K562 (cell line): ENCODE data around the gene MRPL40. TPM values are rescaled to one million over a fixed set of nuclear protein-coding genes. Genes with fewer than 3 reads are reported as not detected.

Experiments used
- ATAC-seq: fragments of 200-7000 bp; cut with Tn5 transposase; 3 replicates; pipeline ENCODE4 v1.9.1; 2020; ENCODE audit warnings: moderate library complexity
- BruUV-seq: library from RNA; stranded (reverse); fragments of 400-500 nt; replicated peaks from 2 replicates; lab custom pipeline; 2021; lab: Mats Ljungman, UMichigan
- CTCF ChIA-PET: fragments of 300-600 bp; formaldehyde crosslinking; extraction: SDS; loops from one replicate; lab custom pipeline; 2021; ENCODE audit warnings: low intra/inter-chr PET ratio; lab: Yijun Ruan, JAX
- POLR2A ChIA-PET: fragments of 300-600, 350-650 bp; sonication (Branson Sonifier 250); formaldehyde crosslinking; extraction: SDS; loops from one replicate; lab custom pipeline; 2021; ENCODE audit warnings: antibody characterized with exemption, inconsistent platforms; lab: Yijun Ruan, JAX
- DNase-seq, 4 experiments: peaks; one replicate each; pipeline versions ENCODE4 v3.0.0 to v3.0.0-alpha.2; 2011 to 2018; ENCODE audit warnings: low spot score in 3 of 4, mixed read lengths in 3 of 4; ENCODE audit errors: extremely low read depth in 1 of 4
- FAIRE-seq: peaks from 2 replicates; lab custom pipeline; 2011; peaks lifted over from hg19 to GRCh38; lab: Jason Lieb, UNC
- H2AFZ ChIP-seq: 2 replicates; pipeline ENCODE4 v1.6.0; 2011; ENCODE audit warnings: low read depth, low read length, control low read depth, inconsistent platforms
- H3K27ac ChIP-seq: fragments of 200-600 bp; 3 replicates; pipeline ENCODE4 v1.8.0; 2011; ENCODE audit warnings: low read depth, mild to moderate bottlenecking, control low read depth, inconsistent platforms, low read length, moderate library complexity, mixed read lengths; ENCODE audit errors: extremely low read depth
- H3K27me3 ChIP-seq, 2 experiments: fragments of 300-600 bp in 1 of 2; 2 replicates in 1 of 2; 3 replicates in 1 of 2; pipeline versions ENCODE4 v1.6.0 to v1.8.0; 2011; ENCODE audit warnings: inconsistent platforms in 2 of 2, low read length in 2 of 2, mild to moderate bottlenecking in 1 of 2, mixed read lengths in 1 of 2, moderate library complexity in 1 of 2; ENCODE audit not compliant: control insufficient read depth in 2 of 2, insufficient read depth in 2 of 2
- H3K36me3 ChIP-seq: fragments of 300-600 bp; 3 replicates; pipeline ENCODE4 v1.8.0; 2011; ENCODE audit warnings: mild to moderate bottlenecking, low read length, inconsistent platforms; ENCODE audit not compliant: control insufficient read depth, insufficient read depth
- H3K4me1 ChIP-seq, 2 experiments: fragments of 200-600 bp in 1 of 2; replicated peaks in 1 of 2; 2 replicates in 1 of 2; 3 replicates in 1 of 2; pipeline versions ENCODE4 v1.5.1 to v1.8.0; 2011; ENCODE audit warnings: inconsistent platforms in 2 of 2, low read length in 2 of 2, mild to moderate bottlenecking in 1 of 2, mixed read lengths in 1 of 2, moderate library complexity in 1 of 2; ENCODE audit not compliant: control insufficient read depth in 2 of 2, insufficient read depth in 2 of 2
- H3K4me2 ChIP-seq: 2 replicates; pipeline ENCODE4 v1.6.1; 2011; ENCODE audit warnings: low read length, control low read depth, inconsistent platforms, mixed read lengths; ENCODE audit not compliant: insufficient read depth
- H3K4me3 ChIP-seq: fragments of 200-600 bp; sonication (generic), shearing (Covaris generic); 2 replicates; pipeline ENCODE4 v1.5.1; 2016; ENCODE audit warnings: control low read depth, inconsistent platforms
- H3K79me2 ChIP-seq: fragments of 200-600 bp; 3 replicates; pipeline ENCODE4 v1.8.0; 2011; ENCODE audit warnings: low read length, inconsistent platforms; ENCODE audit not compliant: control insufficient read depth, insufficient read depth
- H3K9ac ChIP-seq, 2 experiments: 2 replicates each; pipeline versions ENCODE4 v1.6.0 to v1.6.1; 2011; ENCODE audit warnings: low read depth in 2 of 2, low read length in 2 of 2, control low read depth in 1 of 2, inconsistent platforms in 1 of 2, mild to moderate bottlenecking in 1 of 2, mixed read lengths in 1 of 2; ENCODE audit not compliant: insufficient read depth in 1 of 2
- H3K9me1 ChIP-seq: one replicate; pipeline ENCODE4 v1.6.0; 2011; ENCODE audit warnings: inconsistent platforms, mild to moderate bottlenecking, low read length, moderate library complexity; ENCODE audit not compliant: control insufficient read depth, insufficient read depth
- H3K9me3 ChIP-seq: replicated peaks from 2 replicates; pipeline ENCODE4 v1.5.1; 2011; ENCODE audit warnings: low read depth, low read length, inconsistent platforms; ENCODE audit not compliant: control insufficient read depth, insufficient read depth
- H4K20me1 ChIP-seq: replicated peaks from 2 replicates; pipeline ENCODE4 v1.6.1; 2011; ENCODE audit warnings: low read length, inconsistent platforms, mixed read lengths; ENCODE audit not compliant: control insufficient read depth, insufficient read depth
- ETV6 ChIP-seq, 3 experiments: fragments of 150-350 bp in 1 of 3; sonication (generic) in 1 of 3; formaldehyde crosslinking in 1 of 3; IDR thresholded peaks; 2 replicates each; pipeline versions ENCODE4 v1.6.1 to v1.8.0; 2014 to 2022; ENCODE audit warnings: borderline replicate concordance in 2 of 3, low read depth in 2 of 3, antibody characterized with exemption in 1 of 3, low read length in 1 of 3, mild to moderate bottlenecking in 1 of 3, missing genetic modification reagents in 1 of 3
- MEIS2 ChIP-seq: fragments of 450-650 bp; IDR thresholded peaks from 2 replicates; pipeline ENCODE4 v1.6.1; 2014; ENCODE audit warnings: mild to moderate bottlenecking; ENCODE audit not compliant: partially characterized antibody
- PHF8 ChIP-seq: fragments of 200-600 bp; sonication (generic); IDR thresholded peaks from 2 replicates; pipeline ENCODE4 v1.6.1; 2012; ENCODE audit warnings: mixed run types, mild to moderate bottlenecking, inconsistent platforms, low read length, moderate library complexity, borderline replicate concordance
- WHSC1 ChIP-seq: IDR thresholded peaks from one replicate; pipeline ENCODE4 v1.6.1; 2012; ENCODE audit warnings: low read length, control low read depth, inconsistent platforms
- ZNF12 ChIP-seq: sonication (generic); formaldehyde crosslinking; IDR thresholded peaks from 2 replicates; pipeline ENCODE4 v1.4.0; 2020; ENCODE audit warnings: mild to moderate bottlenecking, missing genetic modification reagents
- ZNF444 ChIP-seq: fragments of 250-450 bp; sonication (Bioruptor Pico); IDR thresholded peaks from 2 replicates; pipeline ENCODE4 v1.4.0; 2020; ENCODE audit warnings: mild to moderate bottlenecking, moderate library complexity
- WGBS: fragments of 100-300 bp; shearing (Covaris generic); methylation state at CpG from one replicate; pipeline ENCODE4 v1.1.6; 2016; ENCODE audit warnings: low coverage, mixed read lengths; ENCODE audit not compliant: insufficient coverage; ENCODE audit errors: missing lambda C conversion rate; 5-methylcytosine and 5-hydroxymethylcytosine counted together
- in situ Hi-C: fragments of 300-500 bp; cut with MboI; formaldehyde crosslinking; loops from 4 replicates; pipeline ENCODE4 v1.15.0; 2018; ENCODE audit warnings: inconsistent platforms, mixed read lengths
- intact Hi-C: fragments of 100-400 bp; cut with micrococcal nuclease; formaldehyde crosslinking; loops from 2 replicates; pipeline ENCODE4 v1.14.2; 2022
- polyA plus RNA-seq, 8 experiments: library from polyadenylated mRNA; depleted of rRNA in 4 of 8; stranded (reverse) in 5 of 8; unstranded in 3 of 8; fragments of >200 nt; fragmentation: Nextera tagmentation in 2 of 8; fragmentation: Illumina TruSeq in 1 of 8; extraction: Ambion mirVana in 2 of 8; extraction: Trizol in 1 of 8; gene quantifications; 2 replicates each; pipeline versions ENCODE4 v1.2.1 to v1.2.3, GENCODE V29; 2011 to 2014; ENCODE audit warnings: inconsistent platforms in 1 of 8, missing spikeins in 1 of 8
- total RNA-seq, 7 experiments: library from RNA; depleted of rRNA in 6 of 7; stranded (reverse); fragments of >200 nt in 6 of 7; fragmentation: Illumina TruSeq in 2 of 7; extraction: Trizol in 2 of 7; gene quantifications; 2 replicates each; pipeline versions ENCODE4 v1.2.1 to v1.2.3, GENCODE V29; 2011 to 2021; ENCODE audit warnings: low replicate concordance in 1 of 7
- TF ChIP-seq, protein P1 (sequence below): fragments of 450-650 bp; IDR thresholded peaks from 2 replicates; pipeline ENCODE4 v1.6.1; 2016; ENCODE audit warnings: antibody characterized with exemption
- TF ChIP-seq, protein P2 (sequence below), 2 experiments: IDR thresholded peaks; 2 replicates each; pipeline ENCODE4 v1.6.1; 2012; ENCODE audit warnings: improper control_type of control experiment in 2 of 2, low read depth in 2 of 2, low read length in 2 of 2, borderline replicate concordance in 1 of 2
- TF ChIP-seq, protein P3 (sequence below): fragments of 250-450 bp; sonication (Bioruptor Pico); IDR thresholded peaks from 2 replicates; pipeline ENCODE4 v1.9.0; 2021; ENCODE audit warnings: mild to moderate bottlenecking, inconsistent platforms

The MRPL40 gene
- total and polyA plus RNA-seq, 9 of the 15 experiments (the other 6 are each of a cell fraction or from before 2014, with no cell fraction given): 132 to 652 (median 208) TPM

DNA sequence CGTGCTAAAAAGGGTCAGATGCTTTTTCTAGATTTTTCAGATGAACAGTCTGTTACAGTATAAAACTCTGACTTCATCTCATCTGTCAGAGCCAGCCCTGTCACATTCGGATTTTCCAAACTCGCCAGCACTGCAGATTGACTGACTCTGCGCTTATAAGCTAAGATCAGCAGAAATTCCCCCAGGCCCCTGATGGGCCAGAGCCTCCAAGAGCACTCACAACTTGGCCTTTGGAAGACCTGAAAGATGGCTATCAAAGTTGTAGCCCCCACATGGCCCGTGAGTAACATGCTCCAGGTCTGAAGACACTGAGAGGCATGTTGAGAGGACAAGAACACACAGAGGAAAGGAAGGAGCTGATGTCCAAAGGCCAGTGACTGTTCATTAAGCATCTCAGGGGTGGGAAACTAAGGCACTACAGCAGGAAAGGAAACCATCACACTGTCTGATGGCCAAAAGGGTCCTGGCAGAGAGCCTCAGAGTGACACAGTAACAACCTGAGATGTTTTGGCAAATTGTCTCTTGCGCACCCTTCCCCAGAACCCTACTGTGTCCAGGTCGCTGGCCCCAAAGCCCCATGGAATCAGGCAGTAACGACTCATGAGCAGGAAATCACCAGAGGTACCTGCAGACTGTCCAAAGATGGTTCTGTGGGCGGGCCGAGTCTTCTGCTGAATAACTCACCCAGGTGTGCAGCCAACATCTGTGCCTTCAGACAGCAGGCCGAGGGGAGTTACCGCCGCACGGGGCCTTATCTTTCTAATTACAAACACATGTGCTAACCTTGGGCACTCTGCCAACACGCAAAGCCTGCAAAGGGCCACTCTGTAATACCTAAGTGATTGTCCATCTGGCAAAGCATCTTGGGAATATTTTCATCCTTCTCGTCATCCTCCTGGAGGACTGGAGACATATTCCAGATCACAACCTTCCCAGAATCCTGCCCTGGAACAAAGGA, 24.4 kb upstream of the MRPL40 start (continued):
- TF ChIP-seq, protein P1, sequence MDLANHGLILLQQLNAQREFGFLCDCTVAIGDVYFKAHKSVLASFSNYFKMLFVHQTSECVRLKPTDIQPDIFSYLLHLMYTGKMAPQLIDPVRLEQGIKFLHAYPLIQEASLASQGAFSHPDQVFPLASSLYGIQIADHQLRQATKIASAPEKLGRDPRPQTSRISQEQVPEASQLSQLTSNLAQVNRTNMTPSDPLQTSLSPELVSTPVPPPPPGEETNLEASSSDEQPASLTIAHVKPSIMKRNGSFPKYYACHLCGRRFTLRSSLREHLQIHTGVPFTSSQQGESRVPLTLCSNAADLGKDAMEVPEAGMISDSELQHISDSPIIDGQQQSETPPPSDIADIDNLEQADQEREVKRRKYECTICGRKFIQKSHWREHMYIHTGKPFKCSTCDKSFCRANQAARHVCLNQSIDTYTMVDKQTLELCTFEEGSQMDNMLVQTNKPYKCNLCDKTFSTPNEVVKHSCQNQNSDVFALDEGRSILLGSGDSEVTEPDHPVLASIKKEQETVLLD: peak; percentile 48
- TF ChIP-seq, all 486 proteins: peak for 140

DNA sequence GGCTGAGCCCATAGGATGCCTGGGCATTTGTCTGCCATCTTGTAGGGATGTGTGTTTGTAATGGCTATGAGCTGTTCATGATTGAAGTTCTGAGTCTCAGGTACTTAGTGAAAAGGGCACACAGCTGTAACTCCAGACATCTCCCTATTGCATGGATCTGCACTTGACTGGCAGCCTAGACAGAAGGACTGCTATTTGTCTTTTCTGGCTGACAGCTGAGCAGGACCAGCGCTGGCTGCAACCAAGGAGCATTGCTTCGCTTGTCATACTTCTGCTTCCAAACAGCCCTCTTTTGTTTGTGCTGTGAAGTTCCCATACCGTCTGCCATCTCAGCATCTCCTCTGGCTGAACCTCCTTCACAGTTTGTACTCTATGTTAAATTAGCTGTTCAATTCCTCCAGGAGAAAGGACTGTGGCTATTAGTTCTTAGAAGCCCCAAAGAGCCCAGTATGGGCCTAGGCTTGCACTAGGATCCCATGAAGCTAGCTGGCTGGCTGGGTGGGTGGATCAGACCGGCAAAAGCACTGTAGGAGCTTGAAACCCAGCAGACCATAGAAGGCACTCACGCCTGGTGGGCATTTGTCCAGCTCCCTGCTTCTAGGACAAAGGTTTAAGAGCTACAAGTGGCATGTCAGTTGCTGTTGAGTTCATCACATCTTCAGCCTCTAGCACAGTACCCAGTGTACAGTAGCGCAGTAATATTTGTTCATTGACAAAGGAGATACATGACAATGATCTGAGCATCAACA, 21.2 kb upstream of the MRPL40 start:
- no peak overlapping the region for H3K9ac ChIP-seq
- ATAC-seq (no peak), FAIRE-seq (no peak), DNase-seq (no peak)
- H3K27me3 ChIP-seq: no peaks in the 10 kb centered on the region
- CTCF ChIA-PET: no interaction called here
- in situ Hi-C loops (no loop called here), intact Hi-C loops (loop anchor here (10.0 kb wide), 1 partner anchor 614 kb away; the partner anchor contains the start of gene TANGO2)
- POLR2A ChIA-PET: interaction anchor here (0.7 to 14.3 kb wide), 12 partner anchors 13 to 648 kb away, joined by 3 to 245 read pairs (median 4); partner anchors contain the start of gene MRPL40
- peaks cover 14 to 15% of the 10 kb centered on the region in 2 experiments; a peak in 4 of 5 replicates for H3K4me1 ChIP-seq
- H3K4me2 ChIP-seq: no peak overlapping the region
- H3K36me3 ChIP-seq: peaks cover 83% of the 10 kb centered on the region
- H3K9me3 ChIP-seq: no peaks in the 10 kb centered on the region
- H3K79me2 ChIP-seq: peaks cover 76% of the 10 kb centered on the region
- no peak overlapping the region for H3K4me3 ChIP-seq
- H4K20me1 ChIP-seq: peaks cover 44% of the 10 kb centered on the region
- no peak overlapping the region for H3K27ac ChIP-seq
- no TSS peak for BruUV-seq
- no peak overlapping the region for H2AFZ ChIP-seq
- H3K9me1 ChIP-seq: peaks cover 24% of the 10 kb centered on the region
- WGBS: 89% methylated on average over 6 of the region's 6 CpGs
- TF ChIP-seq, protein P2, sequence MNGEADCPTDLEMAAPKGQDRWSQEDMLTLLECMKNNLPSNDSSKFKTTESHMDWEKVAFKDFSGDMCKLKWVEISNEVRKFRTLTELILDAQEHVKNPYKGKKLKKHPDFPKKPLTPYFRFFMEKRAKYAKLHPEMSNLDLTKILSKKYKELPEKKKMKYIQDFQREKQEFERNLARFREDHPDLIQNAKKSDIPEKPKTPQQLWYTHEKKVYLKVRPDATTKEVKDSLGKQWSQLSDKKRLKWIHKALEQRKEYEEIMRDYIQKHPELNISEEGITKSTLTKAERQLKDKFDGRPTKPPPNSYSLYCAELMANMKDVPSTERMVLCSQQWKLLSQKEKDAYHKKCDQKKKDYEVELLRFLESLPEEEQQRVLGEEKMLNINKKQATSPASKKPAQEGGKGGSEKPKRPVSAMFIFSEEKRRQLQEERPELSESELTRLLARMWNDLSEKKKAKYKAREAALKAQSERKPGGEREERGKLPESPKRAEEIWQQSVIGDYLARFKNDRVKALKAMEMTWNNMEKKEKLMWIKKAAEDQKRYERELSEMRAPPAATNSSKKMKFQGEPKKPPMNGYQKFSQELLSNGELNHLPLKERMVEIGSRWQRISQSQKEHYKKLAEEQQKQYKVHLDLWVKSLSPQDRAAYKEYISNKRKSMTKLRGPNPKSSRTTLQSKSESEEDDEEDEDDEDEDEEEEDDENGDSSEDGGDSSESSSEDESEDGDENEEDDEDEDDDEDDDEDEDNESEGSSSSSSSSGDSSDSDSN (IDR thresholded peaks at IDR 0.05; ENCODE audit: borderline replicate concordance in 1 of 2, low read depth in 2 of 2, low read length in 2 of 2): 0 out of 4 replicates have a peak, but pooled peaks have one; percentile 19 to 38
- TF ChIP-seq PHF8: peak; percentile 13; the same call in 1 of the 2 replicates
- TF ChIP-seq, protein P3, sequence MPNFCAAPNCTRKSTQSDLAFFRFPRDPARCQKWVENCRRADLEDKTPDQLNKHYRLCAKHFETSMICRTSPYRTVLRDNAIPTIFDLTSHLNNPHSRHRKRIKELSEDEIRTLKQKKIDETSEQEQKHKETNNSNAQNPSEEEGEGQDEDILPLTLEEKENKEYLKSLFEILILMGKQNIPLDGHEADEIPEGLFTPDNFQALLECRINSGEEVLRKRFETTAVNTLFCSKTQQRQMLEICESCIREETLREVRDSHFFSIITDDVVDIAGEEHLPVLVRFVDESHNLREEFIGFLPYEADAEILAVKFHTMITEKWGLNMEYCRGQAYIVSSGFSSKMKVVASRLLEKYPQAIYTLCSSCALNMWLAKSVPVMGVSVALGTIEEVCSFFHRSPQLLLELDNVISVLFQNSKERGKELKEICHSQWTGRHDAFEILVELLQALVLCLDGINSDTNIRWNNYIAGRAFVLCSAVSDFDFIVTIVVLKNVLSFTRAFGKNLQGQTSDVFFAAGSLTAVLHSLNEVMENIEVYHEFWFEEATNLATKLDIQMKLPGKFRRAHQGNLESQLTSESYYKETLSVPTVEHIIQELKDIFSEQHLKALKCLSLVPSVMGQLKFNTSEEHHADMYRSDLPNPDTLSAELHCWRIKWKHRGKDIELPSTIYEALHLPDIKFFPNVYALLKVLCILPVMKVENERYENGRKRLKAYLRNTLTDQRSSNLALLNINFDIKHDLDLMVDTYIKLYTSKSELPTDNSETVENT (CRISPR knock-in tag): peak; percentile 59; the same call in 1 of the 2 replicates
- peak; percentile 29 for TF ChIP-seq WHSC1
- no peak for TF ChIP-seq ZNF12 (CRISPR knock-in tag)
- TF ChIP-seq ZNF444 (CRISPR knock-in tag): no peak
- peak; percentile 28 for TF ChIP-seq MEIS2
- TF ChIP-seq ETV6 (IDR thresholded peaks at IDR 0.05; ENCODE audit: borderline replicate concordance in 1 of 2, low read depth in 2 of 2, low read length in 1 of 2): no peak
- 0 out of 2 replicates have a peak, but pooled peaks have one; percentile 60 for TF ChIP-seq ETV6 (CRISPR knock-in tag; IDR thresholded peaks at IDR 0.05; ENCODE audit: borderline replicate concordance)
